Motor neuron (in vitro differentiated cells): ENCODE measurements around the gene TTLL4. TPM values are rescaled to one million over a fixed set of nuclear protein-coding genes. Genes with fewer than 3 reads are reported as not detected.

Experiments used
- ATAC-seq, 8 experiments: fragments of 200-7000 bp; cut with Tn5 transposase; replicated peaks in 6 of 8; 2 replicates each; pipeline ENCODE4 v1.8.0; 2021; ENCODE audit warnings: mild to moderate bottlenecking in 8 of 8, moderate library complexity in 8 of 8
- H3K27ac ChIP-seq, 2 donors: fragments of 250-450 bp; sonication (Bioruptor Pico); 2 replicates each; pipeline ENCODE4 v1.9.0; 2021; ENCODE audit warnings: antibody characterized with exemption in 2 of 2, mild to moderate bottlenecking in 2 of 2, moderate library complexity in 1 of 2
- H3K4me1 ChIP-seq, 2 donors: fragments of 250-450 bp; sonication (Bioruptor Pico); replicated peaks in 1 of 2; 2 replicates each; pipeline ENCODE4 v1.6.1; 2021; ENCODE audit warnings: antibody characterized with exemption in 2 of 2, mild to moderate bottlenecking in 2 of 2, moderate library complexity in 1 of 2
- H3K4me3 ChIP-seq, 5 donors: fragments of 250-450 bp; sonication (Bioruptor Pico); 2 replicates each; pipeline ENCODE4 v1.9.0; 2021; ENCODE audit warnings: antibody characterized with exemption in 5 of 5, mild to moderate bottlenecking in 5 of 5, moderate library complexity in 4 of 5
- WGBS, 10 experiments: fragments of 450-650 bp; shearing (Covaris generic); methylation state at CpG; one replicate each; pipeline ENCODE4 v1.0.0; 2022; 5-methylcytosine and 5-hydroxymethylcytosine counted together
- in situ Hi-C, 9 experiments: fragments of 400-800 bp; cut with MboI; loops; one replicate each; pipeline ENCODE4 v1.15.0; 2021; ENCODE audit warnings: low sequenced_read_pairs in 9 of 9, low pct_unique_long_range_greater_than_20kb in 2 of 9; ENCODE audit not compliant: unreplicated experiment in 9 of 9
- total RNA-seq, 8 experiments: library from RNA; unstranded; fragments of 300-600 nt; gene quantifications; 2 replicates each; pipeline versions ENCODE4 v1.2.3 to v1.2.4, GENCODE V29; 2022

TTLL4 gene
- total RNA-seq, 8 experiments from 2014 or later = 11.1 to 78.3 (median 23.4) TPM

DNA sequence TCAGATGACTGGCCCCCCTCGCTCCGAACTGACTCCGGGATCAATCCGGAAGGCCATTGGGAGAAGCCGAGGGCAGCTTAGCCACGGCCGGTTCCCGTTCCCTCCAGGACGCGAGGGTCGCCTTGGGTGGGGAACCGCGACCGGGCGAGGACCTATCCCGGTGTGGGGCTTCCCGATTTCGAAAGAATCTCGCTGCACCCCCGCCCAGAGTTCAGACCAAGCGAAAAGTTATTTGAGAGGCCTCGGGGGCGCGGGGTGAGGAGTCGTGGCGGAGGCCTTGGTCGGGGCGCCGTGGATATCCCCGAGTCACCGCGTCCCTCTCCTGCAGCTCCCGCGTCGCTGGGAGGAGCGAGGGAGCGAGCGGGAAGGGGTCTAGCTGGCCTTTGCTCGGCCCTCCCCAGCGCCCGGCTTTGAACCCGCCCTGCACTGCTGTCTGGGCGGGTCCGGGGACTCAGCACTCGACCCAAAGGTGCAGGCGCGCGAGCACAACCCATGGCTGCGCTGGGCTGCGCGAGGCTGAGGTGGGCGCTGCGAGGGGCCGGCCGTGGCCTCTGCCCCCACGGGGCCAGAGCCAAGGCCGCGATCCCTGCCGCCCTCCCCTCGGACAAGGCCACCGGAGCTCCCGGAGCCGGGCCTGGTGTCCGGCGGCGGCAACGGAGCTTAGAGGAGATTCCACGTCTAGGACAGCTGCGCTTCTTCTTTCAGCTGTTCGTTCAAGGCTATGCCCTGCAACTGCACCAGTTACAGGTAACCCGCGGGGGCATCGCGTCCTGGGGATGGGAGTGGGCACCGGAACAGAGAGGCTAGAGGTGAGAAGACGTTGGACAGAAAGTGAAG, 71.3 kb downstream of the TTLL4 start, which contains the start of gene CYP27A1:
TSS of gene CYP27A1 (plus strand) at position 457 of the 837 bp plus-strand sequence. CDS start at position 493, 36 bp downstream.
- Histone ChIP-seq H3K4me1 (peaks cover 0 to 4% of the 10 kb centered on the region in 2 donors), H3K4me3 (peak within 1 kb of the TSS; percentile 23 to 45 (median 29)), H3K27ac (no peak within 1 kb of the TSS)
- in situ Hi-C loops = loop anchor here in 1 of 9 experiments (10.0 kb wide), 1 partner anchor 67 kb away; the partner anchor contains the start of gene TTLL4
- peak; percentile 68 to 91 (median 78) for ATAC-seq
- 0 to 9% (median 7%) methylated on average over 3 to 28 of the region's 76 CpGs; no CpG with 5 or more reads in 4 of the 10 experiments for WGBS, 10 experiments

DNA sequence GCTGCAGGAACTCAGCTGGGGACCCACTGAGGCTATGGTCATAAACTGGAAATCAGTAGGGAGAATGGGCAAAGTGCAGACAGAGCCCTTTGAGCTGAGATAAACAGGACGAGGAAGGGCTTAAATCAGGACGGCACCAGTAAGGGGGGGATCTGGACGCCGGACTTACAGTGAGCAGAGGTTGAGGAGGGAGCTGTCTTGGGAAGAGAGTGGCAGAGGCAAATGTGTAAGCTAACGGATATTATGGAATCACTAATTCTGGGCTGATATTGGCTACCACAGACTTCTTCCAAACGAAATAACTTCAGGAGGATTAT, 71.9 kb downstream of the TTLL4 start:
- WGBS, 10 experiments = 31 to 70% (median 50%) methylated on average over 1 to 6 of the region's 6 CpGs; no CpG with 5 or more reads in 3 of the 10 experiments
- ATAC-seq = peak in 7 of 8 experiments; percentile 1 to 21 (median 8)
- Histone ChIP-seq H3K4me1 (peaks cover 0 to 4% of the 10 kb centered on the region in 2 donors), H3K27ac (no peak overlapping the region), H3K4me3 (peak overlapping the region in 4 of 5 donors; percentile 29 to 45 (median 36))
- in situ Hi-C loops = loop anchor here in 1 of 9 experiments (10.0 kb wide), 1 partner anchor 68 kb away; the partner anchor contains the start of gene TTLL4

DNA sequence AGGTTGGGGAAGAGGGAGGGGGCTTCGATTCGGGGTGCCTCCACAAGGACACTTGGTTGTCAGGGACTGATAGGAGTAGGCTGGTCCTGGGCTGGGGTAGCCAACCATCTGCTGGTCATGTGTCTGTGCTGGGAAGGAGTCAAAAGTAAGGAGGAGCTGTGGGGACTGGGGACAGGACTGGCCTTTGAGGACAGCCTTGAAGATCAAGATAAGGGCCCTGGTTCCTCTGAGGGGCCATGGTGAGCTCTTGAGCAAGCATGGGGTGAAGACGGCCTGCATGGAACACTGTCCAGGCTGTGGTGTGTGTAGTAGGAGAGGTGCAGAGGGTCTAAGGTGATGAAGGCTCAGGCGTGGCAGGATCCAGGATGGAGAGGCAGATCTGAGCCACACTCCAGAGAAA, 73.1 kb downstream of the TTLL4 start:
- H3K4me3 ChIP-seq = no peak overlapping the region
- peaks cover 0 to 4% of the 10 kb centered on the region in 2 donors for H3K4me1 ChIP-seq
- ATAC-seq = no peak
- in situ Hi-C loops = loop anchor here in 1 of 9 experiments (10.0 kb wide), 1 partner anchor 69 kb away; the partner anchor contains the start of gene TTLL4
- 50 to 100% (median 88%) methylated on average over 1 to 2 of the region's 4 CpGs; no CpG with 5 or more reads in 5 of the 10 experiments for WGBS, 10 experiments
- H3K27ac ChIP-seq = no peak overlapping the region

DNA sequence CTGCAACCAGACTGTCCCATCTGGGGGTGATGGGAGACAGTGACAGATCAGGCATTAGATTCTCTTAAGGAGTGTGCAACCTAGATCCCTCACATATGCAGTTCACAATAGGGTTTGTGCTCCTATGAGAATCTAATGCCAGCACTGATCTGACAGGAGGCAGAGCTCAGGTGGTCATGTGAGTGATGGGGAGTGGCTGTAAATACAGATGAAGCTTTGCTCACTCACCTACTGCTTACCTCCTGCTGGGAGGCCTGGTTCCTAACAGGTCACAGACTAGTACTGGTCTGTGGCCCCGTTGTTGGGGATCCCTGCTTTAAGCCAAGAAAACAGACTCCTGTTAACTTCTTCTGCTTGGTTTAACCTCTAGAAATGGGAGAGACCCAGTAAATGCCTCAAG, 74.5 kb downstream of the TTLL4 start:
- no peak for ATAC-seq
- Histone ChIP-seq H3K4me3 (no peak overlapping the region), H3K4me1 (peaks cover 0 to 4% of the 10 kb centered on the region in 2 donors)

DNA sequence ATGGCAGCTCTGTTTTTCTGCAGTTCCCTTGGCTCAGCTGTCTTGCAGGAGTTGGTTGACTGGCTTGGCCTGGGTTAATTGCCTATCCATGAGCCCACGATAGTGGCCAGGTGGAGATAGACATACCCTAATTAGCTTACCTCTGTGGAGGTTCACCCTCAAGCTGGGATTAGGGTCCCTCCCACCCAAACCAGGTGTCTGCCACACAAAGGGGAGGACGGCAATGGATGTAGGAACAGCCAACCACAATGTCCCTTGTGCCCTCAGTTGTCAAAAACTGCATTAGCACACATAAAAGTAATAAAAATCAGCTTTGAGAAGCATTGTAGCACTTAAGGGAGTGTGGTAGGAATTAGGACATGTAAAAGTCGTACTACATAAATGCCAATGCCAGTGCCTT, 75.5 kb downstream of the TTLL4 start:
- no peak for ATAC-seq
- H3K4me1 ChIP-seq = peaks cover 0 to 4% of the 10 kb centered on the region in 2 donors
- H3K4me3 ChIP-seq = no peak overlapping the region
- WGBS, 10 experiments = 33 to 100% (median 67%) methylated on average over 1 to 3 of the region's 3 CpGs; no CpG with 5 or more reads in 3 of the 10 experiments
- in situ Hi-C loops = loop anchor here in 1 of 9 experiments (10.0 kb wide), 1 partner anchor 71 kb away; the partner anchor contains the start of gene TTLL4
- no peak overlapping the region for H3K27ac ChIP-seq

More for the DNA sequence above, 74.5 kb downstream of the TTLL4 start:
- WGBS, 10 experiments = 60 to 100% (median 83%) methylated on average over 1 of the region's 1 CpG; no CpG with 5 or more reads in 7 of the 10 experiments
- H3K27ac ChIP-seq = no peak overlapping the region
- in situ Hi-C loops = loop anchor here in 1 of 9 experiments (10.0 kb wide), 1 partner anchor 70 kb away; the partner anchor contains the start of gene TTLL4

DNA sequence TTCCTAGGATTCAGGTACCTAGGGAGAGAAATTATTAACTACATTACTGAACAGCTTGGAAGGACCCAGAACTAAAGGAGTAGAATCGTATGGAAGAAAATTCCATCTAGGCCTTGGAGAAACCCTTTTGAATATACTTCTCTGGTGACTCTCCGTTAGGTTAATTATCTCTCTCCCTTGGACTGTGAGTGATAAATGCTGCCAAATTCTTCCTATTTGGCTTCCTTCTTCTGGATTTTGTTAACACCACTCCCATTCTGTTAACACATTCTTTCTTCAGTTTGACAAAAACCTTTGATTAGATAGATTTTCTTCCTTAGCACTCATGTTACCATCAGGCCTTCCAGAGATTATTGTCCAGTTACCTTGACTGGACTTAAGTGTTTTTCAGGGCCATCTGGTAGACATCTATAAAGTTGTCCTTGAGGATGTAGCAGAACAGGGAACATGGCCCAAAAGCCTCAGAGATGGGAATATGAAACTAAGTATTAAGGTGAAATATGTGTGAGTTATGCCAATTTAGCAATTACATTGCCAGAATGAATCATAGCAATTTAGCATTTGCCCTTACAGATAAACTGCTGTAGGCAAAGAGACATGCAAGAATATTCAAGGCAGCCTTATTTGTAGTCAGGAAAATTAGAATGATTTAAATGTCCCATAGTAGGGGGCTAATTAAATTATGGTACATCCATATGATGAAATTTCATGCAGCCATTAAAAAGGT, 78.1 kb downstream of the TTLL4 start:
- in situ Hi-C loops = loop anchor here in 1 of 9 experiments (10.0 kb wide), 1 partner anchor 74 kb away; the partner anchor contains the start of gene TTLL4
- H3K4me1 ChIP-seq = no peaks in the 10 kb centered on the region
- ATAC-seq = peak in 3 of 8 experiments; percentile 77 to 90 (median 87)
- H3K27ac ChIP-seq = no peak overlapping the region
- no peak overlapping the region for H3K4me3 ChIP-seq
- WGBS, 10 experiments = 38 to 100% (median 89%) methylated on average over 1 to 2 of the region's 2 CpGs; no CpG with 5 or more reads in 2 of the 10 experiments

DNA sequence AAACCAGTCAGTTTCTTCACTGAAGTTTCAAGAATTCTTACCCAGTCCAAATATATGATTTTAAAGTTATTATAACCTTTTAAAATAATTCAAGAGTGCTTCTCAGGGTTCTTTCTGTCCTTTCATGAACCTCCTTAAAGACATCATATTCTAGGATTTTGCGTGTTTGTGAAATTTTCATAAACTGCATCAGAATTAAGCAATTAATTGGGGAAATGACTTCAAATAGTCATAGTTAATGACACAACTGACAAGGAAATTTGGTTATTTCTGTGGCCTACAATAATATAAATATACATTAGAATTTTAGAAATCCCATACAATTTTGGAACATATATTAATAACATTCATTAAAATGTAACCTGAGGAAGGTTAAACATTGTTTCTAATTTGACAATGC, 81.8 kb downstream of the TTLL4 start:
- no peak for ATAC-seq
- 83 to 100% (median 100%) methylated on average over 1 of the region's 1 CpG; no CpG with 5 or more reads in 2 of the 10 experiments for WGBS, 10 experiments
- Histone ChIP-seq H3K27ac (no peak overlapping the region), H3K4me3 (no peak overlapping the region), H3K4me1 (no peaks in the 10 kb centered on the region)
- in situ Hi-C loops = no loop called here

DNA sequence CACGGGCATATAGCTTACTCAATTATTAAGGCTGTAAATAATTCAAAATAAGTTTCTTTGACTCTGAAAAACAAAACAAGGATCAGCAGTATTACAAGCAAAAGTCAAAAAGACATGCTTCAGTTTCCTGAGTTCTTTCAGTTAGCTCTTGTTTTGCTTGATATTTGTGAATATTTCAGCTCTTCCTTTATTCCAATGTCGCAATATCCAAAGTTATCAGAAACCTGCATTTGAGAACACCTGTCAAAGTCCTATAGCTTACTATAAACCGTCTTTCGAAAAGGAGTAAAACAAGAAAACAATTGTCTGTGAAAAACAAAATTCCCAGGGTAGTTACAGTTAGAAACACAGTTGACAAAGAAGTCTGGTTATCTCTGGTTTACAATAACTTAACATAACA, 86.1 kb downstream of the TTLL4 start:
- Histone ChIP-seq H3K4me3 (no peak overlapping the region), H3K27ac (no peak overlapping the region), H3K4me1 (no peaks in the 10 kb centered on the region)
- WGBS, 10 experiments = 53 to 100% (median 84%) methylated on average over 1 to 4 of the region's 4 CpGs
- no peak for ATAC-seq
- in situ Hi-C loops = no loop called here

DNA sequence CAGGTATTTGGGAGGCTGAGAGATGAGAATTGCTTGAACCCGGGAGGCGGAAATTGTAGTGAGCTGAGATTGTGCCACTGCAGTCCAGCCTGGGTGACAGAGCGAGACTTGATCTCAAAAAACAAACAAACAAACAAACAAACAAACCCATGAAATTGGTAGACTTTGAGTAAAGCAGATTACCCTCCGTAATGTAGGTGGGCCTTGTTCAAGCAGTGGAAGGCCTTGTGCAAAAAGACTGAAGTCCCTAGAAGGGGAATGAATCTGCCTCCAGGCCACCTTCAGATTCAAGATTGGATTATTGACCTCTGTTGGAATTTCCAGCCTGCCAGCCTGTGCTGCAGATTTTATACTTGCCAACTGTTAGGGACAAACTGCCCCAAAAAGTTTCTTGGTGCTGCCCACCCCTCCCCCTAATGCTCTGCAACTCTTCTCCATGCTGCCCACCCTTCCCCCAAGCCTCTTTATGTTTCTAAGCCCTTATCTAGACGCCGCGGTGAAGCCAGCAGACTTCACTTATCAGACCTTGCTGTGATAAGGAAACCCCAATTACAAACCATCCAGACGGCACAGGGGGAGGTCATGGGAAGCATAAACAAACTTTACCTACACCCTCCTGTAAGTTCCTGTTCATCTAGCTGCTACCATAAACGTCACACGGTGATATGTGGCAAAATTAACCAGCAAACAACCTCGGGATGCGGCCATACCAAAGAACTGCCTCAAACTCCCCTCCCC, 88.3 kb downstream of the TTLL4 start:
- Histone ChIP-seq H3K27ac (no peak overlapping the region), H3K4me1 (no peaks in the 10 kb centered on the region), H3K4me3 (no peak overlapping the region)
- ATAC-seq = no peak
- in situ Hi-C loops = no loop called here
- WGBS, 10 experiments = 66 to 97% (median 79%) methylated on average over 2 to 7 of the region's 12 CpGs; no CpG with 5 or more reads in 2 of the 10 experiments

DNA sequence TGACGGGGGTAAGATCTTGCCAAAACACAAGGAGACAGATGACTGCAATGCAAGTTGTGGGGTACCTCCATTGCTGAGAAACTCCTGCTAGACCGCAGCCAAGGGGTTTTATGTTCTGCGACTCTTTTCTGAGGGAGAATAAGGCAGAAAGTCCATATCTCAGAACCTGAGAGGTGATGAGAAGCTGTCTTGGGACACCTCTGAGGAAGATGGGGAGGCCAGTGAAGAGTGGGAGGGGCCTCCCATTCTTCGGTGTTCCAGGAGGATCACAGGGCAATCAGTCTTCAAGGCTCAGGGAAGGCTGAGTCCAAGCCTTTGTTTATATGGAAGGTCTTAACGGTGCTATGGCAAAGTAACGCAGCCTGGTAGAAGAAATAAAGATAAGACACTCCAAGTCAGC, 89.4 kb downstream of the TTLL4 start:
- no peak for ATAC-seq

DNA sequence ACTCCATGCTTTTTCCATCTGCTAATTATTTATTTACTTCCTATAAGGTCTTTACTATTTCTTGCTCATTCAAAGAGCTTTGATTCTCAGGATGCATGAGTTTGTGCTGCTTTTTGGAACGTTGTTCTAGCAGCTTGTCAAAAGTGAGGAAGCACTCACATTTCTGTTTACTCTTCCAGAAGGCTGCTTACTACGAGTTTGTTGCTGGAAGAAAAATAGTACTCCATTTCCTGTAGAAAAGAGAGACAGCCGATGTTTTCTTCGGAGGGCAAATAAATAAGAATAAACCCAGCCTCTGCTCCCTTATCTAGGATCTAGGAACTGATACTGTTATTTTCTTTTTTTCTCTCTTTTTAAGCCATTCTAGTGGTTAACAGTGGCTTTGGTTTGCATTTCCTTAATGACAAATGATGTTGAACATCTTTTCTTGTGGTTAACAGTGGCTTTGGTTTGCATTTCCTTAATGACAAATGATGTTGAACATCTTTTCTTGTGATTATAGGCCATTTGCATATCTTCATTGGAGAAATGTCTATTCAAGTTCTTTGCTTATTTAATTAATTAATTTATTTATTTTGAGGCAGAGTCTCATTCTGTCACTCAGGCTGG, 91.9 kb downstream of the TTLL4 start:
- no peak overlapping the region for H3K4me3 ChIP-seq
- ATAC-seq = no peak
- in situ Hi-C loops = no loop called here
- 11 to 100% (median 74%) methylated on average over 1 to 4 of the region's 4 CpGs for WGBS, 10 experiments
- H3K4me1 ChIP-seq = no peaks in the 10 kb centered on the region
- no peak overlapping the region for H3K27ac ChIP-seq

More for the DNA sequence above, 89.4 kb downstream of the TTLL4 start:
- no peak overlapping the region for H3K4me3 ChIP-seq
- no peak overlapping the region for H3K27ac ChIP-seq
- WGBS, 10 experiments = 58 to 100% (median 68%) methylated on average over 1 to 5 of the region's 6 CpGs; no CpG with 5 or more reads in 2 of the 10 experiments
- H3K4me1 ChIP-seq = no peaks in the 10 kb centered on the region
- in situ Hi-C loops = no loop called here

DNA sequence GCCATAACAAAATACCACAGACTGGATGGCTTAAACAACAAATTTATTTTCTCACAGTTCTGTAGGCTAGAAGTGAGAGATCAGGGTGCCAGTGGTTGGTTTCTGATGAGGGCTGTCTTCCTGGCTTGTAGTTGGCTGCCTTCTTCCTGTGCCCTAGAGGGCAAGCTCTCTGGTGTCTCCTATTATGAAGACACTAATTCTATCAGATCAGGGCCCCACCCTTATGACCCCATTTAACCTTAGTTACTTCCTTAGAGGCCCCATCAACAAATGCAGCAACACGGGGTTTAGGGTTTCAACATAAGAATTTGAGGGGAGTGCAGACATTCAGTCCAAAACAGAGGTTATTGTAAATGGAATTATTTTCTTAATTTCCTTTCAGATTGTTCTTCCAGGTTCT, 94.2 kb downstream of the TTLL4 start:
- no peak for ATAC-seq
- Histone ChIP-seq H3K4me3 (no peak overlapping the region), H3K27ac (no peak overlapping the region), H3K4me1 (no peaks in the 10 kb centered on the region)
- 67 to 100% (median 100%) methylated on average over 1 of the region's 1 CpG; no CpG with 5 or more reads in 5 of the 10 experiments for WGBS, 10 experiments
- in situ Hi-C loops = no loop called here
